Measurements from ENCODE around the gene UGGT2. TPM values are rescaled to one million over a fixed set of nuclear protein-coding genes. Genes with fewer than 3 reads are reported as not detected.

Gene UGGT2
- total and polyA plus RNA-seq, 4 donors = 25.4 to 74.7 (median 41.1) TPM

GRCh38 chr13:95752677-95753076 lies 300.5 kb downstream of the UGGT2 start:
- WGBS (ENCODE audit: insufficient coverage) = no CpG with 5 or more reads among the region's 2 CpGs
- no peaks in the 10 kb centered on the region for H3K4me1 ChIP-seq (ENCODE audit: control insufficient read depth, insufficient read depth, low read length)
- no peaks in the 10 kb centered on the region for H3K9me3 ChIP-seq (ENCODE audit: control insufficient read depth, insufficient read depth, low read length)
- no peak for DNase-seq (ENCODE audit: low read depth in 4 of 6, low spot score in 6 of 6)
- H3K27me3 ChIP-seq (ENCODE audit: control insufficient read depth, insufficient read depth, low read length) = no peaks in the 10 kb centered on the region
- H3K27ac ChIP-seq (ENCODE audit: low read depth, low read length) = no peak overlapping the region
- no peak overlapping the region for H3K4me3 ChIP-seq (ENCODE audit: low read depth, low read length)
- H3K36me3 ChIP-seq (ENCODE audit: control insufficient read depth, insufficient read depth, low read length) = no peaks in the 10 kb centered on the region

Small RNA genes lying within 50 kb of the gene (small RNA-seq; reads per million reads assigned to genes)
- gene HMGN1P24 (ENCODE audit: low replicate concordance) = not detected

Other genes with a start within 250 kb of the UGGT2 start
- 10 to 100 TPM in 1 of 2 donors, 1 to 10 TPM in 1; 7.7 to 36.2 TPM for gene HS6ST3, start 36.7 kb upstream of the UGGT2 start, total RNA-seq
- gene HS6ST3, start 36.7 kb upstream of the UGGT2 start, polyA plus RNA-seq (ENCODE audit: insufficient read length in 2 of 2) = 10 to 100 TPM; 20.2 to 27.2 TPM